ENCODE data around the gene PGM5.

DNA sequence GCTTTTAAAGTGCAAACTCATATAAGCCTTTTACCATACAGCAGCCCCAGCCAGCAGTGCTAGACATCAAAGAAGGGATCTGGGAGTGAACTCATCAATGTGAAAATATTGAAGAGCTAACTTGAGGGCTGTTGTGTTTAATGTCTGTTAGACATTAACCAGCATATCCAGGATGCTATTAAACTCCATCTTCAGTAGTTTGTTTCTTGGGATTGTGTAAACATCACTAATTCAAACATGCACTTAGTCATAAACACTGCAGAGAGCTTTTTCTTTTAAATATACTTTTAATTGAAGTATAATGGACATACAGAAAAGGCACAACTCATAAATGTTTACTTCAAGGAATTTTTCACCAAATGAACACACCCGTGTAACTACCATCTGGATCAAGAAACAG, 102.5 kb downstream of the PGM5 start:
- TF ChIP-seq, protein P1, sequence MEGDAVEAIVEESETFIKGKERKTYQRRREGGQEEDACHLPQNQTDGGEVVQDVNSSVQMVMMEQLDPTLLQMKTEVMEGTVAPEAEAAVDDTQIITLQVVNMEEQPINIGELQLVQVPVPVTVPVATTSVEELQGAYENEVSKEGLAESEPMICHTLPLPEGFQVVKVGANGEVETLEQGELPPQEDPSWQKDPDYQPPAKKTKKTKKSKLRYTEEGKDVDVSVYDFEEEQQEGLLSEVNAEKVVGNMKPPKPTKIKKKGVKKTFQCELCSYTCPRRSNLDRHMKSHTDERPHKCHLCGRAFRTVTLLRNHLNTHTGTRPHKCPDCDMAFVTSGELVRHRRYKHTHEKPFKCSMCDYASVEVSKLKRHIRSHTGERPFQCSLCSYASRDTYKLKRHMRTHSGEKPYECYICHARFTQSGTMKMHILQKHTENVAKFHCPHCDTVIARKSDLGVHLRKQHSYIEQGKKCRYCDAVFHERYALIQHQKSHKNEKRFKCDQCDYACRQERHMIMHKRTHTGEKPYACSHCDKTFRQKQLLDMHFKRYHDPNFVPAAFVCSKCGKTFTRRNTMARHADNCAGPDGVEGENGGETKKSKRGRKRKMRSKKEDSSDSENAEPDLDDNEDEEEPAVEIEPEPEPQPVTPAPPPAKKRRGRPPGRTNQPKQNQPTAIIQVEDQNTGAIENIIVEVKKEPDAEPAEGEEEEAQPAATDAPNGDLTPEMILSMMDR (IDR thresholded peaks at IDR 0.05; ENCODE audit: insufficient read depth, low read length, poor library complexity, severe bottlenecking) = no peak
- no peak for TF ChIP-seq EZH2phosphoT487 (conservative IDR thresholded peaks at IDR 0.05; ENCODE audit: low read length)
